ENCODE measurements around the gene ZFAND3.

GRCh38 chr6:37866590-37867507 lies 47.3 kb downstream of the ZFAND3 start:
- TF ChIP-seq RFX5 (IDR thresholded peaks at IDR 0.05), result no peak
- TF ChIP-seq CTCF (IDR thresholded peaks at IDR 0.05), result no peak
- TF ChIP-seq MAFK (IDR thresholded peaks at IDR 0.05; ENCODE audit: partially characterized antibody), result no peak

All from A549 (cell line).